ENCODE data around the gene SEBOX.
"Not testable (repeated sequence)": the region's sequence is repeated elsewhere in the genome, so short reads cannot be mapped to it uniquely, and the experiment has no call there.

The SEBOX gene

GRCh38 chr17:28342313-28342712 lies 22.7 kb downstream of the SEBOX start:
- in situ Hi-C loops (cut with HindIII; ENCODE audit: low sequenced_read_pairs), result no loop called here

GRCh38 chr17:28341516-28341915 lies 23.5 kb downstream of the SEBOX start:
- in situ Hi-C loops (cut with HindIII; ENCODE audit: low sequenced_read_pairs), result no loop called here

- in situ Hi-C loops (cut with HindIII; ENCODE audit: low sequenced_read_pairs), result no loop called here
Measured at GRCh38 chr17:28340374-28340773, 24.6 kb downstream of the SEBOX start.

- in situ Hi-C loops (cut with HindIII; ENCODE audit: low sequenced_read_pairs), result no loop called here
Measured at GRCh38 chr17:28339431-28339830, 25.6 kb downstream of the SEBOX start.

- in situ Hi-C loops (cut with HindIII; ENCODE audit: low sequenced_read_pairs), result not testable (repeated sequence)
Measured at GRCh38 chr17:28338769-28339212, 26.2 kb downstream of the SEBOX start.

GRCh38 chr17:28338056-28338768 lies 26.8 kb downstream of the SEBOX start:
- in situ Hi-C loops (cut with HindIII; ENCODE audit: low sequenced_read_pairs), result no loop called here

- in situ Hi-C loops (cut with HindIII; ENCODE audit: low sequenced_read_pairs), result no loop called here
Measured at GRCh38 chr17:28335959-28336871, 28.8 kb downstream of the SEBOX start.

GRCh38 chr17:28335201-28335958 lies 29.6 kb downstream of the SEBOX start, which contains the start of the genes IFT20 and TNFAIP1:
IFT20 (minus strand) TSS chr17:28335472; CDS start chr17:28331985, 3,487 bp downstream.
TNFAIP1 (plus strand) TSS chr17:28335761; CDS start chr17:28339522, 3,761 bp downstream.
- in situ Hi-C loops (cut with HindIII; ENCODE audit: low sequenced_read_pairs), result no loop called here

GRCh38 chr17:28334666-28335200 lies 30.3 kb downstream of the SEBOX start:
- in situ Hi-C loops (cut with HindIII; ENCODE audit: low sequenced_read_pairs), result no loop called here

- in situ Hi-C loops (cut with HindIII; ENCODE audit: low sequenced_read_pairs), result no loop called here
Measured at GRCh38 chr17:28334171-28334570, 30.8 kb downstream of the SEBOX start.

GRCh38 chr17:28333083-28333746 lies 31.8 kb downstream of the SEBOX start:
- in situ Hi-C loops (cut with HindIII; ENCODE audit: low sequenced_read_pairs), result no loop called here

GRCh38 chr17:28331891-28332420 lies 33.0 kb downstream of the SEBOX start:
- in situ Hi-C loops (cut with HindIII; ENCODE audit: low sequenced_read_pairs), result no loop called here

GRCh38 chr17:28330671-28331070 lies 34.3 kb downstream of the SEBOX start:
- in situ Hi-C loops (cut with HindIII; ENCODE audit: low sequenced_read_pairs), result no loop called here

- in situ Hi-C loops (cut with HindIII; ENCODE audit: low sequenced_read_pairs), result no loop called here
Measured at GRCh38 chr17:28328325-28328724, 36.7 kb downstream of the SEBOX start.

GRCh38 chr17:28327709-28328108 lies 37.3 kb downstream of the SEBOX start:
- in situ Hi-C loops (cut with HindIII; ENCODE audit: low sequenced_read_pairs), result no loop called here

- in situ Hi-C loops (cut with HindIII; ENCODE audit: low sequenced_read_pairs), result no loop called here
Measured at GRCh38 chr17:28327031-28327607, 37.9 kb downstream of the SEBOX start.

GRCh38 chr17:28326114-28326513 lies 38.9 kb downstream of the SEBOX start:
- in situ Hi-C loops (cut with HindIII; ENCODE audit: low sequenced_read_pairs), result no loop called here

- in situ Hi-C loops (cut with HindIII; ENCODE audit: low sequenced_read_pairs), result no loop called here
Measured at GRCh38 chr17:28325211-28325610, 39.8 kb downstream of the SEBOX start.

GRCh38 chr17:28324781-28325180 lies 40.2 kb downstream of the SEBOX start:
- in situ Hi-C loops (cut with HindIII; ENCODE audit: low sequenced_read_pairs), result no loop called here
